ENCODE data around the gene SUMO3. TPM values are rescaled to one million over a fixed set of nuclear protein-coding genes. Genes with fewer than 3 reads are reported as not detected.

The SUMO3 gene
- 100 to 1,000 TPM in 1 of 3 donors, 10 to 100 TPM in 2; 87.0 to 107 (median 93.4) TPM for total RNA-seq

DNA sequence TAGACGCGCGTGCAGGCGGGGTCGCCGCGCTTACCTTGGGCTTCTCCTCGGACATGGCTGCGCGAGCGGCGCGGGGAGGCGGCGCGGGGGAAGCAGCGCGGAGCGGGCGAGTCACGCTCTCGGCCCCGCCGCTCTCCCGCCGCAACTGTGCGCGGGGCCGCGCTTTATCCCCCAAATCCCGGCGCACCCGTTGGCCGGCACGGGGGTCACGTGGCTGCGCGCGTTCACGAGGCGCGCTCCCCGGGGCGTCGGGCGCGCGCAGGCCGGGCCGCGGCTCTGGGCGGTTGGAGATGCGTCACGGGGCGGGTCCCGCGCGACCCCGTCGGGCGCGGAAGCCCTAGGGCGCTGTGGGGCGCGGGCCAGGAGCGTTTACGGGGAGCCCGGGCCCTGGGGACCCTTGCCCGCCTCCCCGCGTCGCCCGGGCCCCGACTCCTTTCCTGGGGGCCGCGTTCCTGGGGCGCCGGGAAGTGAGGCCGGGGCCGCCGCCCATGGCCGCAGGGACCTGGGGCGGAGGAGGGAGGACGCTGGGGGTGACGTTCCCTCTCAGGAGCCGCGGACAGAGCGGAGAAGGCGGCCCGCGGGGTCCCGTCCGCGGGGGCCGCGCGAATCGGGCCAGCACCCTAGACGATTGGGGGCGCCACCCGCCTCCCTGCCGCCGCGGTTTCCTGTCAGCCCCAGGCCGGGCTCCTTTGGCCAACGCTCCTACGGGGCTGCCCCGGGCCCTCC, at the start of gene SUMO3:
Gene SUMO3, minus strand, starts transcription at position 149 of the 726 bp plus-strand sequence. Its CDS starts 94 bp downstream, at position 55.
- peak within 1 kb of the TSS; percentile 74 for H3K4me3 Mint-ChIP-seq
- ATAC-seq (peak; percentile 77 to 78), DNase-seq (peak; percentile 79)
- H3K4me1 Mint-ChIP-seq (ENCODE audit: low read depth) = peaks cover 12% of the 10 kb centered on the region
- peaks cover 20% of the 10 kb centered on the region for H3K9me3 Mint-ChIP-seq
- no peaks in the 10 kb centered on the region for H3K36me3 Mint-ChIP-seq (ENCODE audit: insufficient read depth)
- H3K27me3 Mint-ChIP-seq (ENCODE audit: low read depth) = no peaks in the 10 kb centered on the region

- DNase-seq = no peak
- no peak for ATAC-seq
- no peaks in the 10 kb centered on the region for H3K9me3 Mint-ChIP-seq
- H3K36me3 Mint-ChIP-seq (ENCODE audit: insufficient read depth) = peaks cover 16% of the 10 kb centered on the region
- H3K27me3 Mint-ChIP-seq (ENCODE audit: low read depth) = no peaks in the 10 kb centered on the region
- no peak overlapping the region for H3K4me3 Mint-ChIP-seq
- peaks cover 79% of the 10 kb centered on the region for H3K4me1 Mint-ChIP-seq (ENCODE audit: low read depth)
Observed at GRCh38 chr21:44867464-44867863, 49.6 kb upstream of the SUMO3 start.

GRCh38 chr21:44866780-44867179, 48.9 kb upstream of the SUMO3 start:
- H3K4me1 Mint-ChIP-seq (ENCODE audit: low read depth) = peaks cover 76% of the 10 kb centered on the region
- no peaks in the 10 kb centered on the region for H3K27me3 Mint-ChIP-seq (ENCODE audit: low read depth)
- ATAC-seq (no peak), DNase-seq (no peak)
- peaks cover 18% of the 10 kb centered on the region for H3K36me3 Mint-ChIP-seq (ENCODE audit: insufficient read depth)
- H3K9me3 Mint-ChIP-seq = no peaks in the 10 kb centered on the region
- peak overlapping the region; percentile 37 for H3K4me3 Mint-ChIP-seq

DNA sequence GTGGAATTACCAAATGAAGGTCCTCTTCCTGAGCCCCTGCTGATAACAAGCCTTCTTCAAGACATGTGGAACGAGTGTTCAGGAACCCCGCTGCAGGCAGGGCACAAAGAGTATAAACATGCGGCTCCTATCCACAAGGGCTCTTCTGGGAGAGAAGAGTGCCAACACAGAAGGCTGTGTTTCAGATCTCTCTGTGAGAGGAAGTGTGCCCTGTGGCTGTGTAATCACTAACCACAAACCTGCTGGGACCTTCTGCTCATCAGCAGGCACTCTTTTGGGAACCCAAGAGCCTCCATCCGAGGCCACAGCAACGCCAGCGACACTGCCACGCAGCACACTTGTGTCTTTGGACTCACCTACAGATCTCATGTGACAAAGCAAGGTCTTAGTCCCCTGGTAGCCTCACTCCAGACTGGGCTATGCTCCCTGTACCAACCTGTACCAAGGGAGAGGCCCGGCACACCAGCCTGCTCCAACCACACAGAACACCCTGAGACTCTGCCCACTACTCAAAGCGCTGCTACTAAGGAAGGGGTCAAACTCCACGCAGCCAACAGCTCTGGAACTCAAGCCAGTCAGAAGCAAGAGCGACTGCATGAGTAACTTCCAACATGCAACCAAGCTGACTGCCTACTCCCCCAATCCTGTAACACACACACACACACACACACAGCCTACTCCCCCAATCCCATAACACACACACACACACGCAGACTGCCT, 47.9 kb upstream of the SUMO3 start:
- no peak for DNase-seq
- peaks cover 22% of the 10 kb centered on the region for H3K36me3 Mint-ChIP-seq (ENCODE audit: insufficient read depth)
- H3K9me3 Mint-ChIP-seq = no peaks in the 10 kb centered on the region
- H3K4me3 Mint-ChIP-seq = peak overlapping the region; percentile 42
- H3K27me3 Mint-ChIP-seq (ENCODE audit: low read depth) = no peaks in the 10 kb centered on the region
- ATAC-seq = peak; percentile 44 to 62
- peaks cover 74% of the 10 kb centered on the region for H3K4me1 Mint-ChIP-seq (ENCODE audit: low read depth)

- Mint-ChIP-seq H3K4me3 (no peak overlapping the region), H3K36me3 (ENCODE audit: insufficient read depth) (peaks cover 33% of the 10 kb centered on the region), H3K4me1 (ENCODE audit: low read depth) (peaks cover 49% of the 10 kb centered on the region), H3K27me3 (ENCODE audit: low read depth) (no peaks in the 10 kb centered on the region), H3K9me3 (no peaks in the 10 kb centered on the region)
- DNase-seq (no peak), ATAC-seq (no peak)
Observed at GRCh38 chr21:44862869-44863685, 45.2 kb upstream of the SUMO3 start.

DNA sequence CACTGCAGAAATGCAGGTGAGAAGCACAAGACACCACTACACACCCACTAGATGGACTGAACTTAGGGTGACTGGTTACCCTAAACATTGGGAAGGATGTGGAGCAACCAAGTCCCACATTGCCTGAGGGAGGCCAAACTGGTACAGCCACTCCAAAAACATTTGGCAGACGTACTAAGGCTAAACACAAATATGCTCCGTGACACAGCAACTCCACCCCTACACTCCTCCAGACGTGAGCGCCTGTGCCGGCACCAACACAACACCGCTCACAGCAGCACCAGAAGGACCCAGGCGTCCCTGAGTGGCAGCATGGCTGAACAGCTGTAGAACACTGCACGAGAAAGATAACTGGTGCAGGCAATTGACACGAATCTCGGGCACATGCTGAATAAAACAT, 40.9 kb upstream of the SUMO3 start:
- H3K36me3 Mint-ChIP-seq (ENCODE audit: insufficient read depth) = peaks cover 46% of the 10 kb centered on the region
- H3K27me3 Mint-ChIP-seq (ENCODE audit: low read depth) = no peaks in the 10 kb centered on the region
- H3K4me3 Mint-ChIP-seq = no peak overlapping the region
- ATAC-seq = no peak
- DNase-seq = no peak
- H3K4me1 Mint-ChIP-seq (ENCODE audit: low read depth) = peaks cover 36% of the 10 kb centered on the region
- no peaks in the 10 kb centered on the region for H3K9me3 Mint-ChIP-seq

GRCh38 chr21:44858291-44858690, 40.4 kb upstream of the SUMO3 start:
- Mint-ChIP-seq H3K9me3 (no peaks in the 10 kb centered on the region), H3K27me3 (ENCODE audit: low read depth) (no peaks in the 10 kb centered on the region), H3K36me3 (ENCODE audit: insufficient read depth) (peaks cover 44% of the 10 kb centered on the region), H3K4me1 (ENCODE audit: low read depth) (peaks cover 37% of the 10 kb centered on the region), H3K4me3 (no peak overlapping the region)
- DNase-seq (no peak), ATAC-seq (no peak)

- H3K9me3 Mint-ChIP-seq = no peaks in the 10 kb centered on the region
- ATAC-seq (no peak), DNase-seq (no peak)
- peaks cover 43% of the 10 kb centered on the region for H3K36me3 Mint-ChIP-seq (ENCODE audit: insufficient read depth)
- H3K4me3 Mint-ChIP-seq = no peak overlapping the region
- no peaks in the 10 kb centered on the region for H3K27me3 Mint-ChIP-seq (ENCODE audit: low read depth)
- peaks cover 41% of the 10 kb centered on the region for H3K4me1 Mint-ChIP-seq (ENCODE audit: low read depth)
Observed at GRCh38 chr21:44857127-44857892, 39.4 kb upstream of the SUMO3 start.

GRCh38 chr21:44856131-44856530, 38.3 kb upstream of the SUMO3 start:
- no peak for DNase-seq
- H3K4me1 Mint-ChIP-seq (ENCODE audit: low read depth) = peaks cover 43% of the 10 kb centered on the region
- H3K36me3 Mint-ChIP-seq (ENCODE audit: insufficient read depth) = peaks cover 40% of the 10 kb centered on the region
- no peak for ATAC-seq
- H3K9me3 Mint-ChIP-seq = no peaks in the 10 kb centered on the region
- no peaks in the 10 kb centered on the region for H3K27me3 Mint-ChIP-seq (ENCODE audit: low read depth)
- H3K4me3 Mint-ChIP-seq = no peak overlapping the region

DNA sequence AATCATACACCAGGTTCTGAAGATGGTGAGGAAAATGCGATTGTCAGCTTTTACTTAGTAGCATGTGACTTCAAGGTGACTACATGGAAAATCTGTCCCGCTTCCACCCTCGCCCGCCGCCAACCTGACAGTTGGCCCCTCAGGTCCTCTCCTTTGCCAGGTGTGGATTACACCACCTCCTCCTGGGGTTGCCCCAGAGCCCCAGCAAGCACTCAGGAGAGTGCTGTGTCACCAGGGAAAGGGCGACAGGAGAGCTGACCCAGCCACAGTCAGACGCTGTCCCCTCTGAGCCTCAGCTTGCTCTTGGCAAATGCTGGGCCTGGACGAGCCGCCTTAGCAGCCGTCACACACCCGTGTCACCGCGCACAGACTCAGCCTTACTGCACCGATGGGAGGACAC, 37.7 kb upstream of the SUMO3 start:
- ATAC-seq (no peak), DNase-seq (no peak)
- Mint-ChIP-seq H3K27me3 (ENCODE audit: low read depth) (no peaks in the 10 kb centered on the region), H3K36me3 (ENCODE audit: insufficient read depth) (peaks cover 45% of the 10 kb centered on the region), H3K9me3 (no peaks in the 10 kb centered on the region), H3K4me3 (no peak overlapping the region), H3K4me1 (ENCODE audit: low read depth) (peaks cover 44% of the 10 kb centered on the region)

DNA sequence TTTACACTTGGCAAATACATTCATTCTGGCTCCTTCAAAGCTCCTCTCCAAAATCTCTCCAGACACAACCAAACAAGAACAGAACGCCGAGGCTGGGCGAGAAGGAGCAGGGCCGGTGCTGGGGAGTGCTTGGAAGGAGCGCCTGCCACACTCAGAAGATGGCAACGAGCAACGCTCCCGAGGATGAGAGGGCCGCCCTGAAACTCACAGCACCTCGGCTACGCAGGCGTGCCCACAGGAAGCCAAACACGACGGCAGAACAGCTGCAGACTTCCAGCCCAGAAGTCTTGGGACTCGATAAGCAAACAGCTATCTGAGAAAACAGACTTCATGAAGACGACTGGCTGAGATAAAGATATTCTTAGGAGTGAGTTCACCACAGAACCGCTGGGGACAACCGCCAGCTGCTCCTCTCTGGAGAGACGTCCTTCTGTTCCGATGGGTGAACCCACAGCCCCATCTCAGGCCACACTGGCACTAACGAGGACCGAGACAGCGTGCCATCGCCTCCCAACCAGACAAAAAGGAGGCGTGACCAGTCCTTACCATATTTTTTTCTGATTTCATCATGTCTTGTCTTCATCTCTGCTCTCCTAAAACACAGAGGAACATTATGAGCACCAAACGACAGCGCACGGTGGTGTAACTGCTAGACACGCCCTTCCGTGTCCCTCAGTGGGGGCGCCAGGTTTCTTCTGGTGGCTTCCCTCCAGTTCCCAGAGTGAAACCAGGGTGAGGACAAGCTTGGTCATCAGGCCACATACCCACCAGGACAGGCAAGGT, 37.0 kb upstream of the SUMO3 start:
- Mint-ChIP-seq H3K4me3 (peak overlapping the region; percentile 43), H3K36me3 (ENCODE audit: insufficient read depth) (peaks cover 41% of the 10 kb centered on the region), H3K27me3 (ENCODE audit: low read depth) (no peaks in the 10 kb centered on the region), H3K9me3 (no peaks in the 10 kb centered on the region), H3K4me1 (ENCODE audit: low read depth) (peaks cover 44% of the 10 kb centered on the region)
- ATAC-seq (peak; percentile 47 to 55), DNase-seq (no peak)

DNA sequence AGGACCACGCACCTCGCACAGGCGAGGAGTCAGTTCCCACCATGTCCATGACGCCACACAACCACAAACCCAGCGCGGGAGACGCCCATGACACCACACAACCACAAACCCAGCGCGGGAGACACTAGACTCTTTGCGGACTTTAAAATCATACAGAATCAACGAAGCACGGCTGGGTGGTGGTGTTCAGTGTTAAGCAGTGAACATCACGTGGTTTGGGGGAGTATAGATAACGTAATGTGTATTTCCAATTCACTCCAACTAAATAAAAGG, 36.5 kb upstream of the SUMO3 start:
- Mint-ChIP-seq H3K27me3 (ENCODE audit: low read depth) (no peaks in the 10 kb centered on the region), H3K4me1 (ENCODE audit: low read depth) (peaks cover 44% of the 10 kb centered on the region), H3K36me3 (ENCODE audit: insufficient read depth) (peaks cover 39% of the 10 kb centered on the region), H3K4me3 (peak overlapping the region; percentile 43), H3K9me3 (no peaks in the 10 kb centered on the region)
- peak in 1 of 2 donors; percentile 49 for ATAC-seq
- no peak for DNase-seq

GRCh38 chr21:44853601-44854390, 35.9 kb upstream of the SUMO3 start:
- DNase-seq (no peak), ATAC-seq (no peak)
- H3K4me3 Mint-ChIP-seq = no peak overlapping the region
- no peaks in the 10 kb centered on the region for H3K9me3 Mint-ChIP-seq
- H3K27me3 Mint-ChIP-seq (ENCODE audit: low read depth) = no peaks in the 10 kb centered on the region
- peaks cover 44% of the 10 kb centered on the region for H3K4me1 Mint-ChIP-seq (ENCODE audit: low read depth)
- peaks cover 38% of the 10 kb centered on the region for H3K36me3 Mint-ChIP-seq (ENCODE audit: insufficient read depth)

Measured in activated T-cell treated with anti-CD3 and anti-CD28 coated beads, Interleukin-2, amount 50 U/mL, for 4 hours (primary cell).